ENCODE data around the gene DUSP2. TPM values are rescaled to one million over a fixed set of nuclear protein-coding genes. Genes with fewer than 3 reads are reported as not detected.

The DUSP2 gene
- total RNA-seq, 2 donors from 2014 or later, result 6.0 to 9.2 TPM

DNA sequence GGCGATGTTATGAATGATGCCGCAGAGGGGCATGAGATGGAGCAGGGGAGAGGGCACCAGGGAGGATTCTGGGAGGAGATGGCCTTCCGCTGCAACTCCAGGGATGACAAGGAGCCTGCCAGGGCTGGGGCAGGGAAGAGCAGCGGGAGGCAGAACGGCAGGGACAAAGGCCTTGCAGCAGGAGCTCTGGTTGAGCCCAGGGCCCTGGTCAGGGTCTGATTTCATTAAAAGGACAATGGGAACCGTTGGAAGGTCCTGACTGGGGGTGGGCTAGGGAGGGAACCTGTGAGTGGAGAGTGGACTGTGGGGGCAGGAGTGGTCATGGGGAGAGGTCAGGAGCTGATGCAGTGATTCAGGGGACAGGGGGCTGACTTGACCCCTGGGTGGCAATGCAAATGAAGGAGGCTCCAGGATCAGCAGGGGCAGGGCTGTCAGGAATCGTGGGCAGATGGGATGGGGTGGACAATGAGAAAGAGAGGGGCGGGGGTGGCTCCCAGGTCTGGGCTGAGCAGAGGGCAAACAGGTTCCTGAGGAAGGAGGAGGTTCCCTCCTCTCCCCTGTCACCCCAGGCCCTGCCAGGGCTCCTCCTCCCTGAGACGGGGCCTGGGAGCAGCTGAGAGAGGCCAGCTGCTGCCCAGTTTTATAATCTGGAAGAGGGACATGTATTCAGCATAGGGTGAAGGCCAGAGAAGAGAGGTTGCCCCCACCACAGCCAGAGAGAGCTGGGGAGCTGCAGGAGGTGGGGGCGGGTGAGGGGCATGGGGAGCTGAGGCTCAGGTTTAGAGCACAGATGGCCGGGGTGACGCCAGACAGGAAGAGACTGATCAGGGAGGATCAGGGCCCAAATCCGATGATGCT is 7.3 kb upstream of the DUSP2 start:
- H3K4me3 ChIP-seq, result no peak overlapping the region
- peaks cover 3% of the 10 kb centered on the region for H3K4me1 ChIP-seq
- H3K27me3 ChIP-seq, result no peaks in the 10 kb centered on the region
- no peaks in the 10 kb centered on the region for H3K36me3 ChIP-seq (replicated peaks in 1 of 2; ENCODE audit: insufficient read depth in 1 of 2, low read depth in 2 of 2)
- no peak overlapping the region for H3K27ac ChIP-seq
- TF ChIP-seq POLR2A (IDR thresholded peaks at IDR 0.05), result no peak
- TF ChIP-seq, protein P1, sequence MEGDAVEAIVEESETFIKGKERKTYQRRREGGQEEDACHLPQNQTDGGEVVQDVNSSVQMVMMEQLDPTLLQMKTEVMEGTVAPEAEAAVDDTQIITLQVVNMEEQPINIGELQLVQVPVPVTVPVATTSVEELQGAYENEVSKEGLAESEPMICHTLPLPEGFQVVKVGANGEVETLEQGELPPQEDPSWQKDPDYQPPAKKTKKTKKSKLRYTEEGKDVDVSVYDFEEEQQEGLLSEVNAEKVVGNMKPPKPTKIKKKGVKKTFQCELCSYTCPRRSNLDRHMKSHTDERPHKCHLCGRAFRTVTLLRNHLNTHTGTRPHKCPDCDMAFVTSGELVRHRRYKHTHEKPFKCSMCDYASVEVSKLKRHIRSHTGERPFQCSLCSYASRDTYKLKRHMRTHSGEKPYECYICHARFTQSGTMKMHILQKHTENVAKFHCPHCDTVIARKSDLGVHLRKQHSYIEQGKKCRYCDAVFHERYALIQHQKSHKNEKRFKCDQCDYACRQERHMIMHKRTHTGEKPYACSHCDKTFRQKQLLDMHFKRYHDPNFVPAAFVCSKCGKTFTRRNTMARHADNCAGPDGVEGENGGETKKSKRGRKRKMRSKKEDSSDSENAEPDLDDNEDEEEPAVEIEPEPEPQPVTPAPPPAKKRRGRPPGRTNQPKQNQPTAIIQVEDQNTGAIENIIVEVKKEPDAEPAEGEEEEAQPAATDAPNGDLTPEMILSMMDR (IDR thresholded peaks at IDR 0.05), result no peak
- 68 to 79% methylated on average over 13 of the region's 13 CpGs for WGBS, 2 donors
- ATAC-seq, result no peak
- intact Hi-C loops (cut with DNase I), result no loop called here
- no peaks in the 10 kb centered on the region for H3K9me3 ChIP-seq
- DNase-seq, result peak in 3 of 4 donors; percentile 39 to 58 (median 45)

DNA sequence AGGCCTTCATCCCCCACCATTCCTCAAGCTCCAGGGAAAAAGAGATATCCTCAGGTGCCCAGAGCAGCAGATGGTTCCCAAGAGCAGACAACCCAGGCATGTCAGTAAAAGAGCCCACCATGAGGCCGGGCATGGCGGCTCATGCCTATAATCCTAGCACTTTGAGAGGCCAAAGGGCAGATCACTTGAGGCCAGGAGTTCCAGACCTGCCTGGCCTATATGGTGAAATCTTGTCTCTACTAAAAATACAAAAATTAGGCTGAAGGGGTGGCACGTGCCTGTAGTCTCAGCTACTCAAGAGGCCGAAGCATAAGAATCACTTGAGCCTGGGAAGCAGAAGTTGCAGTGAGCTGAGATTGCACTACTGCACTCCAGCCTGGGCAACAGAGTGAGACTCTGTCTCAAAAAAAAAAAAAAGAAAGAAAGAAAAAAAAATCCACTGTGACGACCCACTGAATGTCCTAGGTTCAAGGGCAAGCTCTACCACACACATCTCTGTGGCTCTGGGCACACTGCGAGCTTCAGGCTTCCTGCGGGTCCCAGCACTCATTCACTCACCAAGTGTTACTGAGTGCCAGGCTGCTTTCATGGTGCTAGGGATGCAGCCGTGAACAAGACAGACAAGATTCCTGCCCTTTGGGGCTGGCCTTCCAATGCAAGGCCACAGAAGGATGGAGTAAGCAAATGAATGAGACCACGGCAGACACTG is 6.5 kb upstream of the DUSP2 start:
- no peak for DNase-seq
- WGBS, 2 donors, result 84 to 85% methylated on average over 7 to 9 of the region's 9 CpGs
- H3K27ac ChIP-seq, result no peak overlapping the region
- ATAC-seq, result no peak
- intact Hi-C loops (cut with DNase I), result no loop called here
- H3K4me1 ChIP-seq, result peaks cover 3% of the 10 kb centered on the region
- H3K4me3 ChIP-seq, result no peak overlapping the region
- H3K27me3 ChIP-seq, result no peaks in the 10 kb centered on the region
- H3K9me3 ChIP-seq, result no peaks in the 10 kb centered on the region
- no peak for TF ChIP-seq POLR2A (IDR thresholded peaks at IDR 0.05)
- TF ChIP-seq, protein P1 (IDR thresholded peaks at IDR 0.05), result no peak
- H3K36me3 ChIP-seq (replicated peaks in 1 of 2; ENCODE audit: insufficient read depth in 1 of 2, low read depth in 2 of 2), result no peaks in the 10 kb centered on the region

DNA sequence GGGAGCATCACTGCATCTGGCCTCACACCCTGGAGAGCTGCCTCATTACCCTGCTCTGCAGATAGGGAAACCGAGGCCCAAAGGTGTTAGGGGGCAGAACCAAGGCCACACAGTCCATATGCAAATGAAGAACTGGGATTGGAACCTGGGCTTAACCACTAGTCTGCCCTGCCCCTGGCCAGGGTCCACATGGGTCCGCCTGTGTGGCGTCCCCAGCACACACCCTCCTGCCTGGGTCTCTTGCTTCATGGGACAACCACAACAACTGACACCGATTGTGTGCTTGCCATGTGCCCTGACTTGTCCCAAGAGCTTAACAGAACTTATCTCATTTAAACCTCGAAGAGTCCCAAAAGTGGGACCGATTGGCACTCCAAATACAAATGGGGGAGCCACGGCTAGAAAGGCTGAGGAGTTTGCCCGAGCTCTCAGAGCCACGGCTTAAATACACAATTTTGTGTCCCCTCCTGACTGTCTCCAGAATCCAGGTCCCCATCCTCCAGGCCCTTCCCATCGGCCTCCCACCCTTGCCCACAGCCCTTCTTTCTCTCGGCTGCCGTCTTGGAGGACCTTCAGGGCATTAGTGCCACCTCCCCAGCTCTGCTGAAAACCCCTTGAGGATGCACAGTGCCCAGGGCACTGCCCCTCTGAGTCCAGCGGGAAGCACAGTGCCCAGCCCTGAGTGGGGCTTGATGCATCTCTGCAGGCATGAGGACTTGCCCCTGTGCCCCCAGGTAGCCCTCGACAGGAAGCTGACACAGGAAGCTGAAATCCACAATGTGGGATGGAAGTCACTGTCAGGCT is 5.8 kb upstream of the DUSP2 start:
- WGBS, 2 donors, result 83 to 86% methylated on average over 11 to 14 of the region's 14 CpGs
- Histone ChIP-seq H3K36me3 (replicated peaks in 1 of 2; ENCODE audit: insufficient read depth in 1 of 2, low read depth in 2 of 2) (no peaks in the 10 kb centered on the region), H3K4me3 (no peak overlapping the region), H3K4me1 (peaks cover 3% of the 10 kb centered on the region), H3K27ac (no peak overlapping the region), H3K9me3 (no peaks in the 10 kb centered on the region), H3K27me3 (no peaks in the 10 kb centered on the region)
- DNase-seq (no peak), ATAC-seq (no peak)
- TF ChIP-seq, protein P1 (IDR thresholded peaks at IDR 0.05), result no peak
- intact Hi-C loops (cut with DNase I), result no loop called here

DNA sequence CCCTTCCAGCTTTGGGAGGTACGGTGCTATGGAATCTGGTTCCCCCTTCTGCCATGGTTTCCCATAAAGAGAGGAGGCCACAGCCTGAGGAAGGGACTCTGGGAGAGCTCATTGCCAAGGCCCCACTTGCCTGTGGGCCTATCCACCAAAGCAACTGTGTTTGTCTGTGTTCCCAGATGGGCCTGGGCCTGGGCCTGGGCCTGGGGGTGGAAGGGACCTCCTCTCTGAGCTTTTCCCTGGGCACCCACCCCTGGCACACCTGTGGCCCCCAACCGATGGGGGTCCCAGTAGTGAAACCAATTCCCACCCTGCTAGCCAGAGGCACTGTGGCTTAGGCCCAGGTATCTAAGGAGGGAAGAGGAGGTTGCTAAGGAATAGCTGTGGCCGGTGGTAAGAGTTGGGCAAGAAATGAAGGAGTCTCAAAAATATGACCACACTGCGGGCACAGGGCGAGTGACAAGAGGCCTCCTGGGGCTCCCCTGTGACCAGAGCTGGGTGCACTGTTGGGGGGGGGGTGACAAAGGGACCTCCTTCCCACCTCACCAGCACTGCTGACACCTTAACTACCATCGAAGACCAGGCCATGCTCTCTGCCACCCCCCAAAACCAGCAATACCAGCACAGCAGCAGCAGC is 4.9 kb upstream of the DUSP2 start:
- intact Hi-C loops (cut with DNase I), result no loop called here
- peaks cover 11% of the 10 kb centered on the region for H3K4me1 ChIP-seq
- ATAC-seq, result no peak
- no peak overlapping the region for H3K27ac ChIP-seq
- DNase-seq, result no peak
- no peaks in the 10 kb centered on the region for H3K27me3 ChIP-seq
- TF ChIP-seq, protein P1 (IDR thresholded peaks at IDR 0.05), result no peak
- no peak for TF ChIP-seq POLR2A (IDR thresholded peaks at IDR 0.05)
- 82 to 83% methylated on average over 6 of the region's 6 CpGs for WGBS, 2 donors
- H3K4me3 ChIP-seq, result no peak overlapping the region
- no peaks in the 10 kb centered on the region for H3K9me3 ChIP-seq
- no peaks in the 10 kb centered on the region for H3K36me3 ChIP-seq (replicated peaks in 1 of 2; ENCODE audit: insufficient read depth in 1 of 2, low read depth in 2 of 2)

Data from body of pancreas (tissue), 4 donors.